GM18858 (cell line): ENCODE data around the gene CCDC197.

ENCODE experiments used
- ATAC-seq: cut with Tn5 transposase; IDR thresholded peaks from one replicate; pipeline ENCODE4 v1.9.1; 2021; ENCODE audit not compliant: unreplicated experiment

The CCDC197 gene

DNA sequence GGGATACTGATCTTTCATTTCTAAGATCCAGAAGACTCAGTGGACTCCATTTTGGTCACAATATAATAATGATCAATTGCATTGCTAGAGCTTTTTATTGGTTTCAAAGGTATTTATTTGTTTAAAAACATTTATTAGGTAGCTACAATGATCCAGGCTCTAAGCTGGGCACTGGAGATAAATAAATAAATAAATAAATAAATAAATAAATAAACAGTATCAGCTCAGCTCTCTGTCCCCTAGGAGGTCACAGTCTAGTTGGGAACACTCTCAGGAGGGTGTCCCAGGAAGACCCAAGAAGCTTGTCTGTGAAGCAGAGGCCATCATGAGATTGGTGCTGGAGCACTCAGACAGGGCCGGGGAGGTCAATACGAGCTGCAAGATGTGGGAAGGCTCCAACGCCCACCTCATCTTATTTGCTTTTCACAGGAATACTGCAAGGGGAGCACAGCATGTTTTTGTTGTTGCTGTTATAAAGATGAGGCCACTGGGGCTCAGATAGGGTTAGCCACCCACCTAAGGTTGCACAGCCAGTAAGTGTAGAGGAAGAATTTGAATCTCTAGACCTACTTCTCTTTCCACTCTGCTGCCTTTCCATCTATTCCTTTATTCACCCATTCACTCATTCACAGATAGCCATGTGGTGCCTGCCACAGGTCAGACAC, 36.2 kb upstream of the CCDC197 start:
- ATAC-seq, result no peak

DNA sequence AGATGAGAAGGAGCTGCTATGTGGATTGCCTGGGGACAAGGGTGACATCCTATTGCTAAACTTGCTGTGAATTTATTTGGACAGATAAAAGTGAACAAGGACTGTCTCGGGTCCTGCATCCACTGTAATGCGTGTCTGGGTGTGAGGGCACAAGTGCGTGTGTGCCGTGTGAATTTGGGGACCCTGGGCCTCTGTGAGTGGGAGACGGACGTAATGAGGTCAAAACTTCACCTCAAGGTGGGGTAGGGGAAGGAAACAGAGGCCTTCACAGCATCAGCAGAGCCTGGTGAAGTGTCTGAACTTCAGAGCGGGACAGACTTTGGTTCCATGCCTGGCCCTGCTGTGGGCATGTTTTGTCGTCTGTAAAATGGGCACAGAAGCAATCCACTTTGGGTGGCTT, 35.5 kb upstream of the CCDC197 start:
- no peak for ATAC-seq

DNA sequence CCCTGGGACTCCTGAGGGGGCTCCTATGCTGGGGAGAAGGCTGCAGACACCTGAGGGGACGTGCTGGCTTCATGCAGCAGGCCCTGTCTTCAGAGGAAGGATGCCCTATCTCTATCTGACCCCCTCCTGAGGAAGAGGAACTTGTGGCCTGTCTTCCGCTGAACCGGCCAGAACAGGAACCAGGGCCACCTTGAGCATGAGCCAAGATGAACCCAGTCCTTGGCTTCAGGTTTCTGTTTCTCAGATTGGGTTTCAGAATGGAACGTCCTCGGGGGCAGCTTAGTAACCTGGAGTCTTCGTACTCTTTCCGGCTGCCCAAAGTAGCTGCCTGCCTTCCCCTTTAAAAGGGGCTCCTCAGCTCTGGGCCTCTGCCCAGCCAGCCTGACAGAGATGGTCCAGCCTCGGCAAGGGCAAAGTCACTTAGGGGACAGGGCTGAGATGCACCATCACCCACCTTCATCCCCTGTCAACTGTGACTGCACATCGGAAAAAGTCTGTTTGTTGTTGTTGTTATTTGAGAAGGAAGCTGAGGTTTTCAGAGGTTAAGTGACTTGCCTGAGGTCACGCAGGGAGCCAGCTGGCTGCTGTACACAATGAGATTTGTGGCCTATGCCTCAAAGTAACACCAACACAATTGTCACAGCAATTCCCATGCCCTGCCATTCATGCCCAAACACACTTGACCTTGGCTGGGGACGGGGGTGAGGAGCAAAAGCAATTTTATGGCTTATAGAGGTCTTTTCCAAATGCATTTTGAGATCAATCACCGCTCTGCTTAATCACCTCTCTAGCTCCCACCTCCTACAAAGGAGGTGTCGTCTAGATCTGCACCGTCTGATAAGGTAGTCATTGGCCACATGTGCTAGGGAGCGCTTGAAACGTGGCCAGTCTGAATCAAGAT, 34.1 kb upstream of the CCDC197 start:
- ATAC-seq, result peak; percentile 34

DNA sequence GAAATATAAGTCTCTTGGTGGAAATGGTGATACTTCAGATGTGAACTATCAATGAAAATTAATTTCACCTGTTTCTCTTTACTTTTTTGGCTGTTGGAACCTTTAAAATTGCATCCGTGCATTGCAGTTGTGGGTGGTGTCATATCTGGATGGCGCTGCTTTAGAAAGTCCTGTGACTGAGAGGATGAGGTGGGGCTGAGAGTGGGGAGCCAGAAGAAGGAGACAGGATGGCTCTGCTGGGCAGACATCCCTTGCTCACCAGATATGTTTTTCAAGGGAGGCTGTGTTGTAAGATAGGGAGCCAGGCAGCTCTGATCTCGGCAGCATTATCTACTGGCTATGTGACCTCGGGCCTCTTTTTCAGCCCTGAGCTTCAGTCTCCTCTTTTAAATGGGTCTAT, 33.4 kb upstream of the CCDC197 start:
- ATAC-seq, result no peak

DNA sequence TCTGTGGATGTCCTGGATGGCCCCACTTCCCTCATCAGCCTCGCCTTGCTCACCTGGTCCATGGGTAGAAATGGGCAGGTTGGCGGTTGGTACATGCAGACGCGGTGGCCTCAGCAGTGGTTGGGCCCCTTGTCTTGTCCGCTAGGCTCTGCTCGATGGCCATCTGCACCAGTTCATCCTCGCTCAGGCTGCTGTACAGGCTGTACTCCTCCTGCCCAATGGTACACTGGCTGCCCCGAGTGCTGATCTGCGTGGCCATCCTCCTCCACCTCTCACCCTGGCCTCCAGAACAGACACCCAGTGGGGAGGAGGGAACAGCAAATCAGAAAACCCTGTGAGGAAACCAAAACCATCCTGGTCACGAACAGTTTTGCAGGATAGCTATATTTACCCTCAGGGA, 32.8 kb upstream of the CCDC197 start:
- ATAC-seq, result no peak

DNA sequence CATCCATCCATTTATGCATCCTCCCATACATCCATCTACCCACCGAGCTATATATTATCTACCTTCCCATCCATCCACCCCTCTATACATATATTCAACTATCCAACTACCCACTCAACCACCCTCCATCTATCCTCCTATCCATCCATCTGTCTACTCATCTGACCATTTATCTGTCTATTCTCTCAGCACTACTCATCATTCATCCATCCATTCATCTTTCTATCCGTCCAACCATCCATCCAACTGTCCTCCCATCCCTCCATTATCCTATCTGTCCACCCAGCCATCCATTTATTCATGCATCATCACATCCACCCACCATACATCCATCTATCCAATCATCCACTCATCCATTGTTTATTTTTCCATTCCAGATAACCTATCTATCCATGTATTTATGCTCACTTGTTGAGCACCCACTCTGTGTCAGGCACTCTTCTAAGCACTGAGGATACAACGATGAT, 32.2 kb upstream of the CCDC197 start:
- ATAC-seq, result no peak

DNA sequence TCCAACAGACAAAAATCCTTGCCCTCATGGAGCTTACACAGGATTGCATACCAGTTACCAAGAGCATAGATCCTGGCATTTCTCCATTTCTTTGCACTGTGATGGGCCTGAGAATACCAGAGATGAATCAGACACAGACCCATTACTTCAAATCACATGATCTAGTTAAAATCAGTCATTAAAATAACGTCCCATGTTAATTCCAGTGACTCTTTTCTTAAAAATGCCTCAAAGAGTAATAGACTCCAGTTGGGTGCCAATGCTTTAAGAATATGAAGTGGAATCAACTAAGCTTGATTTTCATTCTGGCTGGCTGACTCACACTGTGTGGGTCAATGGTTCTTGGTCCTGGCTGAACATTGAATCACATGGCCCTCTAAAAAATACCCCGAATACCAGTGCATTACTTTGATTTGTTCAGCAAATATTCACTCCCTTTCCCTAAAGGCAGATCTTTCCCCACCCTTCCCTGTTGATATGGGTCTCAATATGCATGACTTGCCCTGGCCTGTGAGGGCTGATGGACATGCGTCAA, 31.7 kb upstream of the CCDC197 start:
- no peak for ATAC-seq

DNA sequence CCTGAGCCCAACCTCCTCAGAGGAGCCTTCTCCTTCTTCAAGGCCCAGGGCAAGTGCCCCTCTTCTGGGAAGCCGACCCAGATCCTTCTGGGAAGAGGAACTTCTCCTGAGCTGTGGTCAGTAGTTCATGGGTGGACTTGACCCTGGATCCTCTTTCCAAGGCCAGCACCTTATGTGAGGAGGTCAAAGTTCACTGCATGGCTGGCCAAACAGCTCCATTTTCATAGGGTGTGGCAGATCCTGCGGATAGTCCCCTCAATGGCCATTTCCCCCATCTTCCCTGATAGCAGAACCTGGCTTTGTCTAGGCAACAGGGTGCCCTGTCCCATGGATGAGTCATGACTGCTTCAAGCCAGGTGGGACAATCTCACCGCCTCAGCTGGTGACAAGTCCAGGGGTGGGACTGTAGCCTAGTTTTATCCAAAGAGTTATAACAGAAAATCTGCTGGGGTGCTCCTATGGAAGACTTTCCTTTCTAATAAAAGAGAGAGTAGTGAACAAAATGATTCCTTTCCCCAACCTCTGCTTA, 31.1 kb upstream of the CCDC197 start:
- no peak for ATAC-seq

DNA sequence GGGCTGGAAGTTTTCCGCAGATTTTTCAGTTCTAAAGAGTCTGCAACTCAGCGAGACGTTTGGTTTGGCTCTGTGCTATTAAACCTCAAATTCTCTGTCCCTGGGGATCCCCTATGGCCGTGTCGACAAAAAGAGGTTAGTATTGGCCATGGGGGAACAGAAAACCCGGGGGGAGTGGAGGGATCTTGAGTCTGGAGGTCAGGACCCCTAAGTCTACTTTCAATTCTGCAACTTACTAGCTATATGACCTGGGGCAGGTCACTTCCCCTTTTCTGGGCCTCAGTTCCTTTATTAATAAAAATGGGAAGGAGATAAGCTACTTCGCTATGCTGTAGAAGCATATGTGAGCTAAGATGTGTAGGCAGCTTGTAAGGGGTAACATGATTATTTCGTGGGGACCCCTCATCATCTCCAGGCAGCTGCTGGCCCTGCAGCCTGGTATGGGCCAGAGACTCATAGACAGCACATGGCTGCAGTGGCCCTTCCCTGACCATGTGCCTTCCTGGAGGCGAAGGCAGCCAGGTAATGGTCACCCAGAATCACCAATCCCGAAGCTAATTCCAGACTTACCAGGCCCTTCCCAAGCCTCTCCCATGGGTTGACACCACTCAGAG, 29.4 kb upstream of the CCDC197 start:
- peak; percentile 48 for ATAC-seq

DNA sequence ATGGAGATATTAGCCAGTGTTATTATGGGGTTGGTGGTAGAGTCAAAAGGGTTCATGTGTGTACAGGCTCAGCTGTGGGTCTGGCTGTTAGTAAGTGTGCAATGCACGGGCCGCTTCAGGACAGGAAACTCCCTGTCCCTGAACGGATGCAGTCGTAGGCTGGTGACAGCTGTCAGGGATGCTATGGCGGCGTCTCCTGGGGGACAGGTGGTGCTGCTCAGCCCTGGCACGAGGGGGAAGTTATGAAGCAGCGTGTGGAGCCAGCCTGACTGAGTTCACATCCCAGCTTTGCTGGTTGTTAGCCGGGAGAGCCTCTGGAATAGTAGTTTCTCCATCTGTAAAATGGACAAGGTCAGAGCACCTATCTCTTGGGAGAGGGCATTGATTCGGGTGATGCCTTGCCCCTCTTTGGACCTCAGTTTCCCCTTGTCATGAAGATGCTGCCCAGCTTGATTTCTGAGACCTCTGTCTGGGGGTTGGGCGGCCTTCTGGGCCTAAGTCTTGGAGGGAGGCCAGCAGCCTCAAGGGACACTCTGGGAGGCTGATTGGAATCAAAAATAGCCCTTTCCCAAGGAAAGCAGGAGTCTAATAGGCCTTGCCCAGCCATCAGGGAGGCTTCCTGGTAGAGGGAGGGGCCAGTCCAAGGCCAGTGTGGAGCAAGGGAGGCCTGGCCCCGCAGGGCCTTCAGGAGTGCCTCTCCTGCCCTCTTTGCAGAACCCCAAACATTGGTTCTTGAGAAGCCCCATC, 27.8 kb upstream of the CCDC197 start:
- no peak for ATAC-seq

DNA sequence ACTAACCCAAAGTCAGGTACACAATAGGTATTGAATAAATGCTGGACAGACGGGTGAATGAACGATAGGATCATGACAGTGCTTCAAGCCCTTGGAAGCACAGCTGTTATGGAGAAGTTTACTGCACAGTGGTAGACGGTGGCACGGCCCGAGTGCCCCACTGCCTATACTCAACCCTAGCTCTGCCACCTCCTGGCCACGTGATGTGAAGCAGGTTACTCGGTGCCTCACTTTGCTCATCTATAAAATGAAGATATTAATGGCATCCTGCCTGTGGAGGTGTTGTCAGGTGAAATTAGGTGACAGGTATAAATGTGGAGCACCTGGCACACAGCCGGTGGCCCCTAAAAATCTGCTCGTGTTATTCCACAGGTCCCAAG, 26.5 kb upstream of the CCDC197 start:
- no peak for ATAC-seq

DNA sequence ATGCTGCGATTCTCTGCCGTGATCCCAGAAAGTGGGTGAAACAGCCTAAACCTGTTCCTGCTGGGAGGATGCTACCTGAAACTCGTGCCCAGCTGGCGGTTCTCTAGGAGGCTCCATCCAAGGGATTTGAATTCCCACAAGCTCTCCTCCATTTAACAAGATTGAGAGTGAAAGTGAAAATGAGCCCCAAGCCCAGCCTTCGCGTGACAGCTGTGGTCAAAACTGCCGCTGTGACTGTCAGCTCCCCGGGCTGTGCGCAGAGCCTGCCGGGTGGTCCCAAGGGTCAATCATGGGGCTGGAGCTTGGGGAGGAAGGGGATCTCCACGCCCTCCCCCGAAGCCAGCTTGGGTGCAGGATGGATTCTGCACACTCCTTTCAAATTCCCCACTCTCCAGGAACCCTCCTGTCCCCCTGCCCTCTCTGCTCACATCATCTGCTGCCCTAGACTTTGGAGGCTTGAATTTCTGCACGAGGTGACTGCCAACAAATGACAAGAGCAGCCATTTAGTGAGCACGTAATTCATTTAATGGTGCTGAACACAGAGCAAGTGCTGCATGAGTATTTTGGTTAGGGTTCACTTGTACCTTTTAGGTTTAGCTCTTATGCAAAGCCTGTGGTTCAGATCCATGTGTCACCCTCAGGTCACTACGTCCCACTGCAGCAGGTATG, 26.0 kb upstream of the CCDC197 start:
- ATAC-seq, result peak; percentile 20

DNA sequence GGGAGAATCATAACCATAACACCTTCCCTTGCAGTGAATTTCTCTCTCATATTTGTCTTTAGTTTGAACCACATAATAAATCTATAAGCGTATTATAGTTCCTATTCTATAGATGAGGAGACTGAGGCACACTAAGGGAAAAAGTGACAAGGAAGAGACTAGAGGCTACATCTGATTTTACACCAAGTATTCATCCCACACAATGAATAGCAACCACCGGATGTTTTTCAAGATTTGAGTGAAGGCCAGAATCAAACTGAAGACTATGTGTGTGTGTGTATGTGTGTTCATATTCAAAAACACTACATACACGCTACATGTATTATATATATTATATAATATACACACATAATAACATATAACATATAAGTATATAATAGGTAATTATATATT, 25.5 kb upstream of the CCDC197 start:
- peak; percentile 11 for ATAC-seq

DNA sequence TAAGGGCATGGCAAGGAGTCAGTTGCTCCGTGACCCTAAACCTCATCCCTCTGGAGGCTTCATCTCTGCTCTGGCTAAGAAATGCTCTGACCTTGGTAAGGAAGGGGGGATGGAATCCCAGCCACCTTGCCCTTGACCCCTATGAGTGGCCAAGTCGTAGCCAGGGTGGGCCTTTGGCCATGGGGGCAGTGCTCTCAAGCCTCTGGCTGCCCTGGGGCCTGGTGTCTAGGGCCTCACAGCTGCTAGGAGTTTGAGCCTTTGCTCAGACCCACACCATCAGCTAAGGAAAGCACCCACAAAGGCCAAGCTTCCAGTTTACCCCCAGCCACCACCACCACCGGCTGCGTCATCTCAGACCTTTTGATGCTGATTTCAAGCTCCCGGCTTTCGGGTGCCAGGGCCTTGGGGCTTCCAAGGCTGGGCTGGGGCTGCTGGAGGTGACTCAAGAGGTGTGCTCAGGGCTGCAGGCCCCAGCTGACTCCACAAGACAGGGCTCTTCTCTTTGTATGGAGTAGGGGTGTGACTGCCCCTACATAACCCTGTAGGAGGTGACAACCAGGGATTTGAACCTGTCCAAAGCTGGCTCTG, 24.4 kb upstream of the CCDC197 start:
- no peak for ATAC-seq

DNA sequence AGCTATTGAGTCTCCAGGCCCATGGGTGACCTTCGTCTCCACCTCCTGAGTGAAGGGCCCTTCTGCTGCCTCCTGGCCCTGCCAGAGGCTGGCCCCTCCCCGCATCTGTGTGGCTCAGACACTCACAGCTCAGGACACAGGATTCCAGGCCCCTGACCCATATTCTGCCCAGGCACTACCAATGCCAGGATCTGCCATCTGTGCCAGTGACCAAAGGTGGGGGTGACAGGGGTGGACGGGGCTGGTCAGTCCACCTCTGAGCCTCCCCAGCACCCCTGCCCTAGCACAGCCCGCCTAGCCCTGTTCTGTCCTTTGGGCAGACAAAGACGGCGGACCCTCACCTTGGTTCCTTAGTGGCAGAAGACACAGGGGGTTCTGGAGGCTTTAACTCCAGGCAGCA, 23.5 kb upstream of the CCDC197 start:
- no peak for ATAC-seq

DNA sequence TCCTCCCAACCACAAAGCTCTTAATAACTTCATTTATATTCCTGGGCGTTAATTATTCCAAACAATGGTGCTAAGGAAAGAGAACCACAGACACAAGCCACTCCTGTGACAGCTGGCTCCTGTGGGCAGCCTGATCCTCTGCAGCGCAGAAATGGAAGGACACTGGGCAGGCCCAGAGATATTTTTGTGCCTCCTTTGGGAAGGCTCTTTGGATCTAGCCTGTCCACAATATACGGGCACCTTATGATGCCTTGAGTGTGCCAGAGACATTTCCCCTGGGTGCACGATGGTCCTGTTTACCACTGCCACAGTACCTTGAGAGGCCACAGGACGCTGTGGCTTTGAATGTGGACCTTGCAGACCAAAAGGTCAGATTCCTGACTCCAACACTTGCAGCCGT, 22.8 kb upstream of the CCDC197 start:
- ATAC-seq, result no peak

DNA sequence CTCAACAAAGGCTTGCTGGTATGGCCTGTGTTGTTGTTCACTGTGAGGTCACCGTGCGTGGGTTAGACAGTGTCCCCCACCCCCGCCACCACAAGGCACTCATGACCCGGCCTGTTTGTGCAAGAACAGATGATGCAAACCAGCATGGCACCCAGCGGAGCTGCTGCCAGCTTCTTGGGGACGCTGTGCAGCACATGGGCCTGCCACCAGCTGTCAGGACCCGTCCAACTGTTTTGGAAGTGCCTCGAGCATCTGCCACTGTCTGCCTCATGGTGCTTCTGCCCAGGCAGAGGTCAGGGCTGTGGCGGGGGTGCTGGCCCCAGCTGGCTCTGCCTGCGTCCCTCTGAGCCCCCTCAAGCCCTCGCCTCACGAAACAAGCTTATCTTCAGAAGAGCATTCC, 22.3 kb upstream of the CCDC197 start:
- no peak for ATAC-seq

DNA sequence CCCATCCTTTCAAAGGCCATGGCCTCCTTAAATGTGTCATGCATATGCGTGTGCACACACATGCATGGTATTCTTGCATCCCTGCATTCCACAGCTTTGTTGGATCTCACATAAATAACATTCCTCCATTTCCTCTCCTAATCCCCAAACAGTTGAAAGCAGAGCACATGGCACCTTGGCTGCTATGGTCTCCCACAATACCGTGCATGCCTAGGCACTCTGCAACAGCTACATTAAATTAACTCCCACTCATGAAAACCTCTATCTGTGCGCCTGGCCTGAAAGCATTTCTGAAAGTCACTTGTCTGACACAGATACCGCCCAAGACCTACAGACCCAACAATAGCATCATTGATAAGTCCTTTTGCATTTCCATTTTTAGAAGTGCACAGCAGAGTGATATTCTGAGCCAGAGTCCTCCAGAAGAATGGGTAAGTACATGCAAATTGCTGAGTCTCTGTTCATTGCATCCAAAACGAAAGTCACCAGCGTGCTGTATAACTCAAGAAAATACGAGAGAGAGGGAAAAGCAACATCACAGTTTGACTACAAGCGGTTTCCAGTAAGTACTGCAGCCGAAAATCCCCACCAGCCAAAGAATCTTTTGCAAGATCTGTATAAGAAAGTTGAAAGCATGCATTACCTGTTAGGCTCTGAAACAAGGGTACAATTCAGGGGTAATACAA, 21.2 kb upstream of the CCDC197 start:
- ATAC-seq, result peak; percentile 64

DNA sequence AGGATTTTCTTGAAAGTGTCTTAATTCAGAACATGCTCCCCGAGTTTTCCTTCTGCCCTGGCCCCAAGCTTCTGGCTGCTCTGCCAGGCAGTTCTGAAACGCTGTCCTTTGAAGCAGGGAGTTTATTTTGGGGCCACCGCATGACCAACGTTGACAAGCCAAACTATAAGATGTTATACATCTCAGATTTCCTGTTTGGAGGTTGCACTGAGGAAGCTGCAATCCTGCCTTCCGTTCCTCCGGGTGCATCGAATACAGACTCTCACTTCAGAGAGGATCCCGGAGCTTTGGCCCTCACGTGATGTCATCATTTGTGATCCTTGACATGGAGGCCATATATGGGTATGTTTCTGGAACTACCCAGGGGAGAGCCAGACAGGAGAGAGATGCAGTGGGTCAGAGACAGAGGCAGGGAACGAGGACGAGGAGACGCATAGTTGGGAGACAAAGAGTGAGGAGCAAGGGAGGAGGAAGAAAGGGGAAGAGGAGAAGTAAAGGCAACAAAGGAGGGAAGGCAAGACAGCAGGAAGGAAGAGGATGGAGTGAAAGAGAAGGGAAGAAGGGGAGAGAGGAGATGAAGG, 20.5 kb upstream of the CCDC197 start, which contains the start of gene ASB2:
Gene ASB2, minus strand, starts transcription at position 94 of the 581 bp plus-strand sequence. CDS start 12,031 bp downstream, outside the sequence.
- ATAC-seq, result no peak
